HG03442 (cell line): Measurements from ENCODE around the gene PLEKHG4B.
"Not testable (repeated sequence)": the region's sequence is repeated elsewhere in the genome, so short reads cannot be mapped to it uniquely, and the experiment has no call there.

Experiments used
- ATAC-seq: cut with Tn5 transposase; IDR thresholded peaks from one replicate; pipeline ENCODE4 v1.9.1; 2021; ENCODE audit warnings: mild to moderate bottlenecking, moderate library complexity; ENCODE audit not compliant: unreplicated experiment

PLEKHG4B gene

DNA sequence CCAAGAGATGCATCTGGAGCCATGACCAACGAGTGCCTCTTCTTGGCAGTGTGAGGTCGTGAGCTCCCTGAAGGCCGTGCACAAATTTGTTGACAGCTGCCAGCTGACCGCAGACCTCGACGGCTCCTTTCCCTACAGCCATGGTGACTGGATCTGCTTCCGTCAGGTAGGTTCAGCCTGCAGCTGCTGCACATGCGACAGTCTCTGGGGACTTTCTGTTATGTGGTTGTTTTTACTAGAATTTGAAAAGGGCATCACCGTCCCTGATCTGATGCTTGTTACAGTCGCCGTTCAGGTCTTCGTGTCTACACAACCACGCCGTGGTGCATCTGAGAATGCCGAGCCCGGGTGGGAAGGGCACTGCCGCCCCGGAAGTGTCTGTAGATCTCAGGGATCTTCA, 62.9 kb downstream of the PLEKHG4B start:
- ATAC-seq: no peak

DNA sequence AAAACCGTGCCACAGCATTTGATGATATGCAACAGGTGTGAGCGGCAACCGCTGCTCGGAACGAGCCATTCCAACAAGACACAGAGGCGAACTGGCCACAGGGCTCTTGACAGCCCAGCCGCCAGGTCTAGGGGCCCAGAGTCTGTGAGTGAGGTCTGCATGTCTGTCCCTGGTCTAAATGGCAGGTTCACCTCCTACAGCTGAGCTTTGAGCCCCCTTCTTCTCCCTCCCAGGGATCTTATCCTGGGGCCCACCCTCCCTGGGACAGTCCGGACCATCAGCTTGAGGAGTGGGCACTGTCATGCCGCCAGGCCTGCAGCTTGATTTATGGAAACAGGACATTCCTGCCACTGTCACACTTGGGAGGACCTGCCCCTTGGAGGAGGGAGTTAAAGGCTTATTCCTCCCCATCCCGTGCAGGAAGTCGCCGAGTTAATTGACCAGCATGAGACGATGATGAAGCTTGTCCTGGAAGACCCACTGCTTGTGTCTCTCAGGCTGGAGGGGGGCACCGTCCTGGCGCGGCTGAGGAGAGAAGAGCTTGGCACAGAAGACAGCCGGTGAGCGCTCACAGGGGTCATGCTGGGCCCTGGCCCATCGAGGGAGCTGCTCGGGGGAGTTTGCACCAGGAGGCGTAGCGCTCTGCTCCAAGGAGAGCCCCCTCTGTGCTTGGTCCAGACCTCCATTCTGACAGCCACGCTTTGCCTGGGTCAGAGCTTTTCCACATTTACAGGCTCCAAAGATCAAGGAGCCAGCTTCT, 63.9 kb downstream of the PLEKHG4B start:
- no peak for ATAC-seq

DNA sequence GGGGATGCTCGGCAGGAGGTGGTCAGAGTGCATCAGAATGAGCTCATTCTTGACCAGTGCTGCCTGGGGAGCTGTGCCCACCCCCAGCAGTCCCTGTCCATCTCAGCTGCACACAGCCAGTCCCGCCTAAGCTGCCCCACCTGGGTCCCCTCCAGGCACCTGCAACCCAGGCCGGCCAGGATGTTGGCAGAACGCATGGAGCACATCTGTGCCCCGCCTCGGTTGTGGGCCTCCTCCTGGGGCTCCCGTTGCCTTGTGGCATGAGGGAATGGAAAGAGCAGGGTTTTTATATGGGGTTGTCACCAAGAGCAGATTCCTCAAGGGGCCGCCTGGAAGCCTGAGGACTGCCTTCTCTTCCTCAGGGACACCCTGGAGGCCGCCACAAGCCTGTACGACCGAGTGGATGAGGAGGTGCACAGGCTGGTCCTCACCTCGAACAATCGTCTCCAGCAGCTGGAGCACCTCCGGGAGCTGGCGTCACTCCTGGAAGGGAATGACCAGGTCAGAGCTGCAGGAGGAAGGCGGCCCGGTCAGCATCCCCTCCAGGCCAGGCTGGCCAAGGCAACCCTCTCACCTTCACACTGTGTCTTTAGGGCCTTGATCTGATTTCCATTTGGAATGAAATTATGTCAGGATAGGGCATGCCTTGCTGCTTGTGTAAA, 64.6 kb downstream of the PLEKHG4B start:
- no peak for ATAC-seq

DNA sequence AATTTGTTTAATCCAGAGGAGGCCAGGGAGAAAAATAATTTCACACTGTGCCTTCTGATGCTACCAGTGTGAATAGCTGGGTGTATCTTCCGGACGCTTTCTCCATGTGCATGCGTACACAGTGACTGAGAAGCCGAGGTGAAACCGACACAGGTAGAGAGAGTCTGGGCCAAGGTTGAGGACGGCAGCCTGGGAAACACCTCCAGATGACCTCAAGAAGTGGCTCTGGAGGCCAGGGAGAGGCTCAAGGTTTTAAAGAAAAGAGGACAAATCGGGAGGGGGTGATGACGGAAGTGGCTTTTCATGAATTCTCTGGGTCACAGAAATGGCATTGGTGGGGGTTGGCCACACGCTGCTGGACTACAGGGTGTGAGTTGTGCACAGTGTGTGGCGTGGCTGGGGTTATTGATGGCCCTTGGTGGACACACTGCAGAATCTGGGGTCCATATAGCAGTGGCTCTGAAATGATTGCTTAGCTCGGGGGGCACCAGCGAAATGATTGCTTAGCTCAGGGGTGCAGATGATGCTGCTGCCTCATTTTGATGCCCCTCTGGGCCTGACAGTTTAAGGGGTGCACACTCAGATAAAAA, 65.3 kb downstream of the PLEKHG4B start:
- no peak for ATAC-seq

DNA sequence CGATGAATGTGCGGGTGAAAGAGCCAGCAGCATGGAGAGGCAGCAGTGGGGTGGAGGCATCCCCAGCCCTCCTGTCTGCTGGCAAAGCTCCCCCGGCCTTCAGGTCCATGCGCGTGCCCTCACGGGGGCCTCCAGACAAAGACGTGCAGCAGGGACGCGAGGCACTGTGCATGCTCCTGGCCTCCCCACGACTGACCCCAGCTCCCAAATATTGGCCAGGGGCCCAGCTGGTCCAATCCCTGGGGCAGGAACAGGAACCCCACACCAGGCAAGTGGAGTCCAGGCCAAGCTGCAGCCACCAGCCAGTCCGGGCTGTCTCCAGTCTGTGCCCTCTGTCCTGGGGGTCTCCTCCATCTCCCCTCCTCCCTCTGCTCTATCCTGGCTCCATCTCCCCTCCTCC, 65.8 kb downstream of the PLEKHG4B start:
- no peak for ATAC-seq

DNA sequence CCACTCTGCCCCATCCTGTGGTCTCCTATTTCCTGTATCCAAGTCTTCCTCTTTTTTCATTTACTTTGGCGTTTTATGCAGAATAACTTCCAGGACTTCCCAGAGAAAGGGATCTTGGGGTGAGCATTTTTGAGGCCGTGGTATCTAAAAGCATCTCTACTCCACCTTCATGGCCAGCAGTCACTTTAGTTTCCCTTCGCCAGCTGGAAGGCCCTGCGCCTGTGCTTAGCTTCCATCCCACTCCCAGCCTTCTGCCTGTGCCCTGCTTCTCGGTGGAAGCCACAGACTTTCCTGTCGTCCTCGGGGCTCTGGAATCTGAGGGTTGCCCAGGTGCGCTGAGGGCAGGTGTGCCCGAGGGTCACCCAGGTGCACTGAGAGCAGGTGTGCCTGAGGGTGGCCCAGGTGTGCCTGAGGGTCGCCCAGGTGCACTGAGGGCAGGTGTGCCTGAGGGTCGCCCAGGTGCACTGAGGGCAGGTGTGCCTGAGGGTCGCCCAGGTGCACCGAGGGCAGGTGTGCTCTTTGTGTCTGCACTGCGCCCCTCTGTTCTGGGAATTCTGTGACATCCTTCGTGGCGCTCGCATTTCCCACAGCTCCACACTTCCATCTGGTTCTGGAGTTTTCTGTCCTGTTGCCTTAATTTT, 67.0 kb downstream of the PLEKHG4B start:
- no peak for ATAC-seq

DNA sequence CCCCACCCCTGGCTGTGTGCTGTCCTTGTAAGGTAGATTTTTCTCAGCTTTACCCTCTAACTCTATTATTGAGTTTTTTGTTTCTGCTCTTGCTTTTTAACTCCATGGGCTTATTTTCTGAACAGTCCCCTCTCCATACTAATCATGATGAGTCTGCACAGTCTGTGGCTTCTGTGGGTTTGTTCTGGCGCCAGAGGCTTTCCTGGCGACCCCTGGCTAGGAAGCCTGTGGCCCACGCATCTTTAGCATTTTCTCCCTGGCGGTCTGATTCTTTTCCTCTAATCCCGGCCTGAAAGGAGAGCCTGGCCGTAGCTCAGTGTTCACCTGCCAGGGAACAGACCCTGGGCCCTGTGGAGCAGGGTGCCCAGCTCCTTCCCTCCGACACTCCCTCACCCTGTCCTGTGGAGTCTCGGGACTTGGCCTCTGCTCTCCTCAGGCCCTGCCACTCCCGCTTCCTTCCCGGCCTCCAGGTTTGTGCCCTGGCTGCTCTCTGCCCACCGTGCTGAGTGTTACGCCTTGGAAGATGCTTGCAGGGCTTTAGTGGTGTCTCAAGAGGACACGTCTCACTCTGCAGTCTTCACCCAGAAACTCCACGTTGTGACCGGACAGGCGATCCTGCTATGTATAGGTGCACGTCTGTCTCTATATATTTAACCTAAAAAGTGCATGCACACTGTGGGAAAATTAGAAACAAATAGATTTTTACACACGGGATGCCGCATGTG, 67.6 kb downstream of the PLEKHG4B start:
- no peak for ATAC-seq

DNA sequence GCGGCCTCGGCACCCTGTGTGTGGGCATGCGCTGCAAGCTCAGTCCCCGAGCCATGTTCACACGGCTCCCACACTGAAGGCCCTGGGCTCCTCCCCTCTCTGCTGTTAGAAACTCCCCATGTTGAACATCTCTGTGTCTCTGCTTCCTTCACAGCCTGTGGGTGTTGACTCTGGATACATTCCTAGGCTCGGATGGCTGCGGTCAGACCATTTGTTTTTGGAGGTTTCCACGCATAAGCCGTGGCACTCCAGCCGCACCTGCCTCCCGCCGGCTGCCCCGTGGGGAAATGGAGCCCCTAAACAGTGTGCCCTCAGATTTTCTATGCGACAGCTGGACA, 68.2 kb downstream of the PLEKHG4B start:
- ATAC-seq: no peak

DNA sequence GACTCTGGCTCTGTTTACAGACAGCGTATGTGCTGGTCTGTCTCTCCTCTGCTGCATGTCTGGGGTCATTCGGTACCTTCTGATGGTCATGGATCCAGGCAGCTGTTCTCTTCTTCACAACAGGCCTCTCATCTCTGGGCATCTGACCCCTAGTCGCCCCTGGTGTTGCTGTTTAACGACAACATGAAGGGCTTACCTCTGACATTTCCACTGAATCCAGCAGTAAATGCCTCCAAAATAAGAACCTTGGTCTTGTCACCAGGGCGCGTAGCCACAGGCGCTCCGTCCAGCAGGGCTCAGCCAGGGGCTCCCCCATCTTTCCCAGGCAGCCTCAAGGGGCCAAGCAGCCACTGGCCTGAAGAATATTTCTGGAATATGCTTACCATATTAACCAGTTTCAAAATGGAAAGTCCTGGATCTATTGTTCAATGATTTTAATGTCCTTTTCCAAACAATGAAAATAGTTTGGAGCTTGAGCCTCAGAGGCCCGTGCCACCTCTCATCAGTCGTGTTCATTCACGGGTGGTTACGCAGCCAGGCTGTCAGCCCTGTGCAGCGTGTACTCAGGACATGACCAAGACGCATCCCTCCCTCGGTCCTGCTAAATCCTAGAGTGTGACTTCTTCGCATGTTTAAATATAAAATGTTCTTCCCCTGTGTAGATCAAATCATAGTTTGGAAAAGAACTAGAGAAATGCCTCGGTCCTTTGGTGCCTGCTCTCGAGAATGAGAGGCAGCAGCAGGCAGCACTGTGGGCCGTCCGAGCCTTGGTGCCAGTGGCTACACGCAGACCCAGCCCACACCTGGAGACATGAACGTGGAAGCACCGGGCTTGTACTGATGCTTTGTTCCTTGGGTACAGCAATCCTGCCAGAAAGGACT, 69.2 kb downstream of the PLEKHG4B start:
- ATAC-seq: no peak

DNA sequence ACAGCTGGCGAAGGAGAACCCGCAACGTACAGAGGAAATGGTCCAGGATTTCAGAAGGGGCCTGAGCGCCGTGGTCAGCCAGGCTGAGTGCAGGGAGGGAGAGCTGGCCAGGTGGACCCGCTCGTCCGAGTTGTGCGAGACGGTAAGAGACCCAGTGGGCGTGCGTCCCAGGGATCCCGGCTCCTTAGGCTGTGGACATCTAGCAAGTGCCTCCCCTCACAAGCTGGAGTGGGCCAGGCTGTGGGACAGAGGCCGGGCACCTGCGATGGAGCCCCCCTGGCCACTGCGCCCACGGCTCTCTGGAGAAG, 69.8 kb downstream of the PLEKHG4B start:
- ATAC-seq: no peak

DNA sequence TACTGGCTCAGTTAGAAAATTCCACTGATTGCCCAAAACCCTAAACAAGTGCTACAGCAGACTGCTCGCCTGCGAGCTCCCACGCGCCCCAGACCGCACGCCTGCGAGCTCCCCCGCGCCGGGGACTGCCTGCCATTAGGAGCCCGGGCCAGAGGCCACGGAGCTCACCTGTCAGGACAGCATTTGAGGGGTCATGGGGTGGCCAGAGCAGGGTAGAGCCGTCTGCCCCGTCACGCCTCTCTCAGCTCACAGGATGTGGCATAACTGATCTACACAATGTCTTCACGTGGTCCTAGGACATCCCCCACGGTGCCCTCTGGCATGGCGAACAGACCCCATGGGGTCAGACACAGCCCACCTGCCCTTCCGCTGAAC, 70.2 kb downstream of the PLEKHG4B start:
- no peak for ATAC-seq

DNA sequence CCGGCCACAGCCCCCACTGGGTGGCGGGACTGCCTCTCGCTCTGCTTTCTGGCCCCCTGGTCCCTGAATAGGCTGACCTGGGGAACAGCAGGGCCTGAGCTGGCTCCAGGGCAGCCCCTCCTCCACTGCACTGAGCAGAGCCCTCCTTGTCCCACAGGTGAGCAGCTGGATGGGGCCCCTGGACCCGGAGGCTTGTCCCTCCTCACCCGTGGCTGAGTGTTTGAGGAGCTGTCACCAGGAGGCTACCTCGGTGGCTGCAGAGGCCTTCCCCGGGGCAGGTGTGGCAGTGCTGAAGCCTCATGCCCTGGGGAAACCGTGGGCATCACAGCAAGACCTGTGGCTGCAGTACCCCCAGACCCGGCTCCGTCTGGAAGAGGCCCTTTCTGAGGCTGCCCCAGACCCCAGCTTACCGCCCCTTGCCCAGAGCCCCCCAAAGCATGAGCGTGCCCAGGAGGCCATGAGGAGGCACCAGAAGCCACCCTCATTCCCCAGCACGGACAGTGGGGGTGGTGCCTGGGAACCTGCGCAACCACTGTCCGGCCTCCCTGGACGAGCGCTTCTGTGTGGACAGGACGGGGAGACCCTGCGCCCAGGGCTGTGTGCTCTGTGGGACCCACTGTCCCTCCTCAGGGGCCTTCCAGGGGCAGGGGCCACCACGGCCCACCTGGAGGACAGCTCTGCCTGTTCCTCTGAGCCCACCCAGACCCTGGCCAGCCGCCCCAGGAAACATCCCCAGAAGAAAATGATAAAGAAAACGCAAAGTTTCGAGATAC, 70.8 kb downstream of the PLEKHG4B start:
- no peak for ATAC-seq

DNA sequence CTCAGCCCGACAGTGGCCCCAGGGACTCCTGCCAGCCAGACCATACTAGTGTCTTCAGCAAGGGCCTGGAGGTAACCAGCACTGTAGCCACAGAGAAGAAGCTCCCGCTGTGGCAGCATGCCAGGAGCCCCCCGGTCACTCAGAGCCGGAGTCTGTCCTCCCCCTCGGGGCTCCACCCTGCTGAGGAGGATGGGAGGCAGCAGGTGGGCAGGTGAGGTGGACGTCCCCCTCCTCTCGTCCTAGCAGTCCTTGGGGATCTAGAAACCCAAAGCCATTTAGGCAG, 71.3 kb downstream of the PLEKHG4B start:
- no peak for ATAC-seq

DNA sequence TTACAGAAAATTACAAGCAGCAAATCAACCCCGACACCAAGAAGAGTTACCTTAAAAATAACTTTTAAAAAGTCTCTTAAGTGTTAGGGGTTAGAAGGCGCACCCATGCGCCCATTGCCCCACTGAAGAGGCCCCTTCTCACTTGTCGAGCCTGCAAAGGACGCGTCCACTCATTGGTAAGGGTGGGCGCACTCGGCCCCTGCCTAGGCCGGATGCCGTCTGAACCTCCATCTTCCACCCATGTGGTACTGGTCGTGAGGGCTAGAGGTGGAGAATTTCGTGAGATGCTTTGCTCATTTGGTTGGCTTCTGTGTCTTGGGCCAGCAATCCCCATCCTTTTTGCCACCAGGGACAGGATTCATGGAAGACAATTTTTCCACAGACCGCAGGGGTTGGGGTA, 71.9 kb downstream of the PLEKHG4B start:
- ATAC-seq: no peak

DNA sequence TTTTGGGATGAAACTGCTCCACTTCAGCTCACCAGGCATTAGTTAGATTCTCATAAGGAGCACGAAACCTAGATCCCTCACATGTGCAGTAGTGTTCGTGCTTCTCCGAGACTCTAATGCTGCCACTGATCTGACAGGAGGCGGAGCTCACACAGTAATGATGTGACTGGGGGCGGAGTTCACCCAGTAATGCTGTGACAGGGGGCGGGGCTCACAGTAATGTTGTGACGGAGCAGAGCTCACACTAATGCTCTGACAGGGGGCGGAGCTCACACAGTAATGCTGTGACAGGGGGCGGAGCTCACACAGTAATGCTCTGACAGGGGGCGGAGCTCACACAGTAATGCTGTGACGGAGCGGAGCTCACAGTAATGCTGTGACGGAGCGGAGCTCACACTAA, 72.3 kb downstream of the PLEKHG4B start:
- no peak for ATAC-seq

DNA sequence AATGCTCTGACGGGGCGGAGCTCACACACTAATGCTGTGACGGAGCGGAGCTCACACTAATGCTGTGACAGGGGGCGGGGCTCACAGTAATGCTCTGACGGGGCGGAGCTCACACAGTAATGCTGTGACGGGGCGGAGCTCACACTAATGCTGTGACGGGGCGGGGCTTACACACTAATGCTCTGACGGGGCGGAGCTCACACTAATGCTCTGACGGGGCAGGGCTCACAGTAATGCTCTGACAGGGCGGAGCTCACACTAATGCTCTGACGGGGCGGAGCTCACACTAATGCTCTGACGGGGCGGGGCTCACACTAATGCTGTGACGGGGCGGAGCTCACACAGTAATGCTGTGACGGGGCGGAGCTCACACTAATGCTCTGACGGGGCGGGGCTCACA, 72.8 kb downstream of the PLEKHG4B start:
- not testable (repeated sequence) for ATAC-seq

DNA sequence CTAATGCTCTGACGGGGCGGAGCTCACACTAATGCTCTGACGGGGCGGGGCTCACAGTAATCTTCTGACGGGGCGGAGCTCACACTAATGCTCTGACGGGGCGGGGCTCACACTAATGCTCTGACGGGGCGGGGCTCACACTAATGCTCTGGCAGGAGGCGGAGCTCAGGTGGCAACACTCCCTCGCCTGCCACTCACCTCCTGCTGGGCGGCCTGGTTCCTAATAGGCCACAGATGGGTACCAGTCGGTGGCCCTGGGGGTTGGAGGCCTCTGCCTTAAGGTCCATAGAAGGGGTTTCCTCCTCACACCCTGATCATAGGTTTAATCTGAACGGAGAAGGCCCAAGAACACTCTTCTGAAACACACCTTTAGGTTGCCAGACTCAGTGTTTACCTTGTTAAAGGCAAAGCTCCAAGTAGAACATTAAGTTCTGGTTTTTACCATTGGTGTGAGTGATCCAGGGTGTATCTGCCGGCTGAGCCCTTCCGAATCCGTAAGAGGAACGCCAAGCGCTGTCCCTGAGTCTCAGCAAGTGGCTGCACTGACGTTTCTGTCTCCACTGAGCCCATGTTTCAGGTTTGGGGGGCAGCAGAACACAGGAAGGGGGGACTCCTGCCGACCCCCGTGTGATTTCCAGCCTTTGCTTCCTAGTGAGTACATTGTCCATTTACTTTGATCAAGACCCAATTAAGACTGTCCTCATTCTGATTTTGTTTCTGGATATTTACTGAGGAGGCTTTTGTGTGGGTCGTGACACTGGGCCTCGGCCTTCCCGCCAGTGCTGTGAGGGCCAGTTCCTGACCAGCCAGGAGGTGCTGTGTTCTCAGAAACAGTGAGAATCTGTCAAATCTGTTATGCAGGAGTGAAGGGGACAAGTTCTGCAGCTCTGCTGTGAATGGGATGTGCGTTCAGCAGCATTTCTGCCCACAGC, 74.7 kb downstream of the PLEKHG4B start:
- ATAC-seq: no peak

DNA sequence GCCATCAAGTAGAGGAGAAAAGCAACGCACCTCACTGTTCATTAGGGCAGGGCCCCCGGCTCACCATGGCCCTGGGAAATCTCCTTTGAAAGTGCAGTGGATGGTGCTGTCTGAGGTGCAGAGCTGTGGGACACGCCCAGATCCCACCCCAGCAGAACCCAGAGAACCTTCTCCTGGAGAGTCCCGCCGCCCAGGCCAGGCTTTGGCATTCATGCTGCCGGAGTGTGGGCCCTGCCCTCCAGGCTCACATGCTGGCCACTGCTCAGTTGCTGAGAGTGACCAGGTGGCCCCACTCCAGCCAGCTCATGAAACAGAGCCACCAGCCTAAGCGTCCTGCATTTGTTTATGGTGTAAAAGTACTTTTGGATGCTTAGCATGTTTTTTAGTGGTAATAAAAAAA, 75.5 kb downstream of the PLEKHG4B start:
- ATAC-seq: no peak
